ENCODE results near the gene CCNJL.
A peak's percentile ranks its signal among the peaks of the same experiment; 100 is the strongest.

The CCNJL gene

GRCh38 chr5:160290751-160291150, 21.6 kb downstream of the CCNJL start:
- no peak for DNase-seq

- no peak for DNase-seq
Observed at GRCh38 chr5:160289721-160290120, 22.6 kb downstream of the CCNJL start.

GRCh38 chr5:160289356-160289651, 23.1 kb downstream of the CCNJL start:
- DNase-seq, result no peak

GRCh38 chr5:160287378-160288051, 24.8 kb downstream of the CCNJL start:
- no peak for DNase-seq

GRCh38 chr5:160286947-160287346, 25.4 kb downstream of the CCNJL start:
- no peak for DNase-seq

- DNase-seq, result no peak
Observed at GRCh38 chr5:160285316-160285715, 27.0 kb downstream of the CCNJL start.

GRCh38 chr5:160284291-160284873, 28.0 kb downstream of the CCNJL start:
- no peak for DNase-seq

- no peak for DNase-seq
Observed at GRCh38 chr5:160281275-160281674, 31.1 kb downstream of the CCNJL start.

- DNase-seq, result no peak
Observed at GRCh38 chr5:160280384-160281095, 31.8 kb downstream of the CCNJL start.

- DNase-seq, result no peak
Observed at GRCh38 chr5:160278343-160278742, 34.0 kb downstream of the CCNJL start.

GRCh38 chr5:160274483-160274931, 37.9 kb downstream of the CCNJL start:
- DNase-seq, result no peak

GRCh38 chr5:160272889-160273288, 39.5 kb downstream of the CCNJL start:
- no peak for DNase-seq

- DNase-seq, result no peak
Observed at GRCh38 chr5:160272264-160272663, 40.1 kb downstream of the CCNJL start.

- no peak for DNase-seq
Observed at GRCh38 chr5:160271836-160272235, 40.5 kb downstream of the CCNJL start.

GRCh38 chr5:160271396-160271795, 41.0 kb downstream of the CCNJL start:
- peak; percentile 6 for DNase-seq

- DNase-seq, result no peak
Observed at GRCh38 chr5:160270704-160271103, 41.7 kb downstream of the CCNJL start.

GRCh38 chr5:160269017-160269416, 43.3 kb downstream of the CCNJL start:
- peak; percentile 16 for DNase-seq

- no peak for DNase-seq
Observed at GRCh38 chr5:160268121-160268520, 44.2 kb downstream of the CCNJL start.

GRCh38 chr5:160266752-160267345, 45.5 kb downstream of the CCNJL start:
- no peak for DNase-seq

- DNase-seq, result no peak
Observed at GRCh38 chr5:160266044-160266443, 46.3 kb downstream of the CCNJL start.

- DNase-seq, result no peak
Observed at GRCh38 chr5:160263326-160263855, 49.0 kb downstream of the CCNJL start.

GRCh38 chr5:160262151-160263074, 50.0 kb downstream of the CCNJL start:
- no peak for DNase-seq

Measured in fibroblast of skin of abdomen (primary cell).